K562 (cell line): Measurements from ENCODE around the gene SLC39A11. TPM values are rescaled to one million over a fixed set of nuclear protein-coding genes. Genes with fewer than 3 reads are reported as not detected.
A peak's percentile ranks its signal among the peaks of the same experiment; 100 is the strongest.

Experiments
- ATAC-seq: fragments of 200-7000 bp; cut with Tn5 transposase; 3 replicates; pipeline ENCODE4 v1.9.1; 2020; ENCODE audit warnings: moderate library complexity
- BruUV-seq: library from RNA; stranded (reverse); fragments of 400-500 nt; replicated peaks from 2 replicates; lab custom pipeline; 2021; lab: Mats Ljungman, UMichigan
- CTCF ChIA-PET: fragments of 300-600 bp; formaldehyde crosslinking; extraction: SDS; loops from one replicate; lab custom pipeline; 2021; ENCODE audit warnings: low intra/inter-chr PET ratio; lab: Yijun Ruan, JAX
- POLR2A ChIA-PET: fragments of 300-600, 350-650 bp; sonication (Branson Sonifier 250); formaldehyde crosslinking; extraction: SDS; loops from one replicate; lab custom pipeline; 2021; ENCODE audit warnings: antibody characterized with exemption, inconsistent platforms; lab: Yijun Ruan, JAX
- DNase-seq, 4 experiments: peaks; one replicate each; pipeline versions ENCODE4 v3.0.0 to v3.0.0-alpha.2; 2011 to 2018; ENCODE audit warnings: low spot score in 3 of 4, mixed read lengths in 3 of 4; ENCODE audit errors: extremely low read depth in 1 of 4
- FAIRE-seq: peaks from 2 replicates; lab custom pipeline; 2011; peaks lifted over from hg19 to GRCh38; lab: Jason Lieb, UNC
- H2AFZ ChIP-seq: 2 replicates; pipeline ENCODE4 v1.6.0; 2011; ENCODE audit warnings: low read depth, low read length, control low read depth, inconsistent platforms
- H3K27ac ChIP-seq: fragments of 200-600 bp; 3 replicates; pipeline ENCODE4 v1.8.0; 2011; ENCODE audit warnings: low read depth, mild to moderate bottlenecking, control low read depth, inconsistent platforms, low read length, moderate library complexity, mixed read lengths; ENCODE audit errors: extremely low read depth
- H3K27me3 ChIP-seq, 2 experiments: fragments of 300-600 bp in 1 of 2; 2 replicates in 1 of 2; 3 replicates in 1 of 2; pipeline versions ENCODE4 v1.6.0 to v1.8.0; 2011; ENCODE audit warnings: inconsistent platforms in 2 of 2, low read length in 2 of 2, mild to moderate bottlenecking in 1 of 2, mixed read lengths in 1 of 2, moderate library complexity in 1 of 2; ENCODE audit not compliant: control insufficient read depth in 2 of 2, insufficient read depth in 2 of 2
- H3K36me3 ChIP-seq: fragments of 300-600 bp; 3 replicates; pipeline ENCODE4 v1.8.0; 2011; ENCODE audit warnings: mild to moderate bottlenecking, low read length, inconsistent platforms; ENCODE audit not compliant: control insufficient read depth, insufficient read depth
- H3K4me1 ChIP-seq, 2 experiments: fragments of 200-600 bp in 1 of 2; replicated peaks in 1 of 2; 2 replicates in 1 of 2; 3 replicates in 1 of 2; pipeline versions ENCODE4 v1.5.1 to v1.8.0; 2011; ENCODE audit warnings: inconsistent platforms in 2 of 2, low read length in 2 of 2, mild to moderate bottlenecking in 1 of 2, mixed read lengths in 1 of 2, moderate library complexity in 1 of 2; ENCODE audit not compliant: control insufficient read depth in 2 of 2, insufficient read depth in 2 of 2
- H3K4me2 ChIP-seq: 2 replicates; pipeline ENCODE4 v1.6.1; 2011; ENCODE audit warnings: low read length, control low read depth, inconsistent platforms, mixed read lengths; ENCODE audit not compliant: insufficient read depth
- H3K4me3 ChIP-seq: fragments of 200-600 bp; sonication (generic), shearing (Covaris generic); 2 replicates; pipeline ENCODE4 v1.5.1; 2016; ENCODE audit warnings: control low read depth, inconsistent platforms
- H3K79me2 ChIP-seq: fragments of 200-600 bp; 3 replicates; pipeline ENCODE4 v1.8.0; 2011; ENCODE audit warnings: low read length, inconsistent platforms; ENCODE audit not compliant: control insufficient read depth, insufficient read depth
- H3K9ac ChIP-seq, 2 experiments: 2 replicates each; pipeline versions ENCODE4 v1.6.0 to v1.6.1; 2011; ENCODE audit warnings: low read depth in 2 of 2, low read length in 2 of 2, control low read depth in 1 of 2, inconsistent platforms in 1 of 2, mild to moderate bottlenecking in 1 of 2, mixed read lengths in 1 of 2; ENCODE audit not compliant: insufficient read depth in 1 of 2
- H3K9me1 ChIP-seq: one replicate; pipeline ENCODE4 v1.6.0; 2011; ENCODE audit warnings: inconsistent platforms, mild to moderate bottlenecking, low read length, moderate library complexity; ENCODE audit not compliant: control insufficient read depth, insufficient read depth
- H3K9me3 ChIP-seq: replicated peaks from 2 replicates; pipeline ENCODE4 v1.5.1; 2011; ENCODE audit warnings: low read depth, low read length, inconsistent platforms; ENCODE audit not compliant: control insufficient read depth, insufficient read depth
- H4K20me1 ChIP-seq: replicated peaks from 2 replicates; pipeline ENCODE4 v1.6.1; 2011; ENCODE audit warnings: low read length, inconsistent platforms, mixed read lengths; ENCODE audit not compliant: control insufficient read depth, insufficient read depth
- ARID1B ChIP-seq: fragments of 450-650 bp; IDR thresholded peaks from 2 replicates; pipeline ENCODE4 v1.6.1; 2016; ENCODE audit warnings: antibody characterized with exemption, mild to moderate bottlenecking, inconsistent platforms
- BCOR ChIP-seq: fragments of 450-650 bp; IDR thresholded peaks from 2 replicates; pipeline ENCODE4 v1.6.1; 2016
- CBFA2T2 ChIP-seq: fragments of 450-650 bp; conservative IDR thresholded peaks from 2 replicates; pipeline ENCODE4 v1.6.1; 2017; ENCODE audit warnings: mild to moderate bottlenecking
- CEBPZ ChIP-seq: fragments of 150-350 bp; IDR thresholded peaks from 2 replicates; pipeline ENCODE4 v1.6.1; 2014; ENCODE audit warnings: low read depth, mild to moderate bottlenecking, low read length, borderline replicate concordance
- FOXM1 ChIP-seq, 2 experiments: fragments of 450-650 bp in 1 of 2; sonication (generic) in 1 of 2; formaldehyde crosslinking in 1 of 2; IDR thresholded peaks; 2 replicates each; pipeline versions ENCODE4 v1.6.1 to v1.9.0; 2017 to 2022; ENCODE audit warnings: low read depth in 2 of 2, mild to moderate bottlenecking in 2 of 2, missing genetic modification reagents in 1 of 2, moderate library complexity in 1 of 2
- FUS ChIP-seq: fragments of 200-400 bp; formaldehyde crosslinking; optimal IDR thresholded peaks from 2 replicates; pipeline ENCODE3; 2017; ENCODE audit warnings: low read depth, low read length
- GTF2A2 ChIP-seq: IDR thresholded peaks from 2 replicates; pipeline ENCODE4 v1.6.1; 2016; ENCODE audit warnings: mild to moderate bottlenecking, missing genetic modification characterization, missing compliant biosample characterization
- IFI16 ChIP-seq: fragments of 250-450 bp; sonication (Bioruptor Pico); IDR thresholded peaks from 2 replicates; pipeline ENCODE4 v2.1.2; 2022; ENCODE audit warnings: mild to moderate bottlenecking, inconsistent platforms
- JUND ChIP-seq, 2 experiments: IDR thresholded peaks; 2 replicates in 1 of 2; 3 replicates in 1 of 2; pipeline ENCODE4 v1.6.1; 2011; ENCODE audit warnings: borderline replicate concordance in 2 of 2, low read depth in 2 of 2, low read length in 2 of 2, improper control_type of control experiment in 1 of 2, missing biosample characterization in 1 of 2, missing genetic modification characterization in 1 of 2, missing genetic modification reagents in 1 of 2
- NCOR1 ChIP-seq: fragments of 450-650 bp; IDR thresholded peaks from 2 replicates; pipeline ENCODE4 v1.6.1; 2016; ENCODE audit warnings: mild to moderate bottlenecking, moderate library complexity
- NFIC ChIP-seq: fragments of 450-650 bp; IDR thresholded peaks from 2 replicates; pipeline ENCODE4 v1.6.1; 2017; ENCODE audit warnings: mild to moderate bottlenecking, inconsistent platforms
- NFYB ChIP-seq: IDR thresholded peaks from 2 replicates; pipeline ENCODE4 v1.6.1; 2011; ENCODE audit warnings: mild to moderate bottlenecking, moderate library complexity; ENCODE audit not compliant: insufficient read length; ENCODE audit errors: extremely low read depth
- PPARD ChIP-seq: fragments of 250-450 bp; sonication (Bioruptor Pico); IDR thresholded peaks from 2 replicates; pipeline ENCODE4 v1.8.0; 2022; ENCODE audit warnings: inconsistent platforms, mild to moderate bottlenecking, moderate library complexity
- SOX6 ChIP-seq: fragments of 450-650 bp; IDR thresholded peaks from 2 replicates; pipeline ENCODE4 v1.6.1; 2014; ENCODE audit warnings: mild to moderate bottlenecking
- ZKSCAN1 ChIP-seq: fragments of 150-350 bp; IDR thresholded peaks from 2 replicates; pipeline ENCODE4 v1.6.1; 2016; ENCODE audit warnings: low read depth, low read length
- ZNF311 ChIP-seq: fragments of 250-450 bp; sonication (Bioruptor Pico); IDR thresholded peaks from 2 replicates; pipeline ENCODE4 v1.4.0; 2020; ENCODE audit warnings: mild to moderate bottlenecking, moderate library complexity
- ZNF354B ChIP-seq: fragments of 250-450 bp; sonication (Bioruptor Pico); IDR thresholded peaks from 2 replicates; pipeline ENCODE4 v1.4.0; 2020
- ZNF507 ChIP-seq: conservative IDR thresholded peaks from 2 replicates; pipeline ENCODE4 v1.6.1; 2017; ENCODE audit warnings: missing genetic modification characterization, missing compliant biosample characterization
- ZNF766 ChIP-seq: fragments of 200-800 bp; sonication (Bioruptor generic); conservative IDR thresholded peaks from 2 replicates; pipeline ENCODE4 v1.6.1; 2016; ENCODE audit warnings: missing genetic modification characterization, missing compliant biosample characterization
- WGBS: fragments of 100-300 bp; shearing (Covaris generic); methylation state at CpG from one replicate; pipeline ENCODE4 v1.1.6; 2016; ENCODE audit warnings: low coverage, mixed read lengths; ENCODE audit not compliant: insufficient coverage; ENCODE audit errors: missing lambda C conversion rate; 5-methylcytosine and 5-hydroxymethylcytosine counted together
- in situ Hi-C: fragments of 300-500 bp; cut with MboI; formaldehyde crosslinking; loops from 4 replicates; pipeline ENCODE4 v1.15.0; 2018; ENCODE audit warnings: inconsistent platforms, mixed read lengths
- intact Hi-C: fragments of 100-400 bp; cut with micrococcal nuclease; formaldehyde crosslinking; loops from 2 replicates; pipeline ENCODE4 v1.14.2; 2022
- polyA plus RNA-seq, 8 experiments: library from polyadenylated mRNA; depleted of rRNA in 4 of 8; stranded (reverse) in 5 of 8; unstranded in 3 of 8; fragments of >200 nt; fragmentation: Nextera tagmentation in 2 of 8; fragmentation: Illumina TruSeq in 1 of 8; extraction: Ambion mirVana in 2 of 8; extraction: Trizol in 1 of 8; gene quantifications; 2 replicates each; pipeline versions ENCODE4 v1.2.1 to v1.2.3, GENCODE V29; 2011 to 2014; ENCODE audit warnings: inconsistent platforms in 1 of 8, missing spikeins in 1 of 8
- total RNA-seq, 7 experiments: library from RNA; depleted of rRNA in 6 of 7; stranded (reverse); fragments of >200 nt in 6 of 7; fragmentation: Illumina TruSeq in 2 of 7; extraction: Trizol in 2 of 7; gene quantifications; 2 replicates each; pipeline versions ENCODE4 v1.2.1 to v1.2.3, GENCODE V29; 2011 to 2021; ENCODE audit warnings: low replicate concordance in 1 of 7

Gene SLC39A11
- total and polyA plus RNA-seq, 9 of the 15 experiments (the other 6 are each of a cell fraction or from before 2014, with no cell fraction given) = 10.5 to 26.4 (median 13.4) TPM

- no peak for TF ChIP-seq CEBPZ
- TF ChIP-seq IFI16 = no peak
- TF ChIP-seq NFIC = 0 out of 2 replicates have a peak, but pooled peaks have one; percentile 8
- no peak for TF ChIP-seq ZNF766 (CRISPR knock-in tag)
- peak; percentile 23; the same call in 1 of the 2 replicates for TF ChIP-seq ARID1B
- TF ChIP-seq ZNF354B (CRISPR knock-in tag) = no peak
- TF ChIP-seq ZKSCAN1 = no peak
- no peak for TF ChIP-seq PPARD (CRISPR knock-in tag)
- peak; percentile 36; the same call in 1 of the 2 replicates for TF ChIP-seq NCOR1
- TF ChIP-seq ZNF507 (tag) = no peak
These were observed 44.9 kb upstream of the SLC39A11 start (continued) for GRCh38 chr17:73137376-73137775.

- Histone ChIP-seq H3K9me1 (no peaks in the 10 kb centered on the region), H3K4me1 (no peaks in the 10 kb centered on the region), H3K79me2 (no peaks in the 10 kb centered on the region), H3K4me2 (no peak overlapping the region), H3K4me3 (no peak overlapping the region), H3K27me3 (peaks cover 13 to 28% of the 10 kb centered on the region in 2 experiments), H4K20me1 (no peaks in the 10 kb centered on the region), H3K9ac (no peak overlapping the region), H2AFZ (no peak overlapping the region), H3K36me3 (no peaks in the 10 kb centered on the region), H3K27ac (no peak overlapping the region), H3K9me3 (0 out of 2 replicates have a peak, but pooled peaks cover 2% of the 10 kb centered on the region)
- in situ Hi-C loops (no loop called here), intact Hi-C loops (no loop called here)
- ChIA-PET CTCF (no interaction called here), POLR2A (no interaction called here)
- no peak for DNase-seq
- no TSS peak for BruUV-seq
- ATAC-seq = no peak
- TF ChIP-seq BCOR (no peak), FUS (no peak), GTF2A2 (tag) (no peak), FOXM1 (IDR thresholded peaks at IDR 0.05; ENCODE audit: low read depth) (no peak), FOXM1 (CRISPR knock-in tag; IDR thresholded peaks at IDR 0.05; ENCODE audit: low read depth) (no peak), SOX6 (no peak), CBFA2T2 (no peak), NFYB (no peak), JUND (IDR thresholded peaks at IDR 0.05; ENCODE audit: borderline replicate concordance, low read depth, low read length) (no peak), JUND (tag; IDR thresholded peaks at IDR 0.05; ENCODE audit: borderline replicate concordance, low read depth, low read length) (no peak), ZNF311 (no peak)
- FAIRE-seq = no peak
- WGBS = 7% methylated on average over 4 of the region's 4 CpGs
These were observed 43.3 kb upstream of the SLC39A11 start for GRCh38 chr17:73135766-73136165.
